ENCODE data around the gene PTBP2.

Gene PTBP2

DNA sequence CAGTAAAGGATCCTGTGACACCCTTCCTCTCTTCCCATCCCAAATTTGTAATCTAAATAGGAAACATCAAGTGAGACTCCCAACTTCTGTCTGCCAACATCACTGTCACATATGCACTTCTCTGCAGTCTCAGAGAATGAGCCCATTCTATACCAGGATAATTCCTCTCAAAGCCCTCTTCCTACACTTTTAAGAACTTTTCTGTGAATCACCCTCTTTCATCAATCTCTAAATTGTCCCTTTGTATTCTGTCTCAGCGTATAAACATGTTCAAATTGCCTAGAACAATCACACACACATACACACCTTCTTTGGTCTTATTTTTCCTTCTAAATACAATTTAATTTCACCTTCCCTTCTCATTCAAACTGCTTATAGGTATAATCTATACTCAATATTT is 111.8 kb downstream of the PTBP2 start:
- no peaks in the 10 kb centered on the region for H3K4me1 Mint-ChIP-seq
- peaks cover 6% of the 10 kb centered on the region for H3K27me3 Mint-ChIP-seq
- ATAC-seq = no peak
- H3K4me3 Mint-ChIP-seq = no peak overlapping the region
- H3K9me3 Mint-ChIP-seq = no peaks in the 10 kb centered on the region
- H3K27ac Mint-ChIP-seq = no peak overlapping the region
- DNase-seq = no peak

GRCh38 chr1:96834986-96835385 is 113.4 kb downstream of the PTBP2 start:
- no peak overlapping the region for H3K27ac Mint-ChIP-seq
- no peaks in the 10 kb centered on the region for H3K9me3 Mint-ChIP-seq
- ATAC-seq (no peak), DNase-seq (no peak)
- no peaks in the 10 kb centered on the region for H3K4me1 Mint-ChIP-seq
- peaks cover 9% of the 10 kb centered on the region for H3K27me3 Mint-ChIP-seq
- H3K4me3 Mint-ChIP-seq = no peak overlapping the region

GRCh38 chr1:96837057-96837780 is 115.6 kb downstream of the PTBP2 start:
- Mint-ChIP-seq H3K4me3 (no peak overlapping the region), H3K4me1 (no peaks in the 10 kb centered on the region), H3K27ac (no peak overlapping the region)

GRCh38 chr1:96837781-96838216 is 116.2 kb downstream of the PTBP2 start:
- Mint-ChIP-seq H3K27me3 (peaks cover 9% of the 10 kb centered on the region), H3K9me3 (no peaks in the 10 kb centered on the region), H3K4me1 (no peaks in the 10 kb centered on the region), H3K4me3 (no peak overlapping the region), H3K27ac (no peak overlapping the region)
- DNase-seq (no peak), ATAC-seq (no peak)

More at GRCh38 chr1:96837057-96837780, 115.6 kb downstream of the PTBP2 start:
- ATAC-seq = no peak
- H3K9me3 Mint-ChIP-seq = no peaks in the 10 kb centered on the region
- DNase-seq = no peak
- H3K27me3 Mint-ChIP-seq = peaks cover 9% of the 10 kb centered on the region

DNA sequence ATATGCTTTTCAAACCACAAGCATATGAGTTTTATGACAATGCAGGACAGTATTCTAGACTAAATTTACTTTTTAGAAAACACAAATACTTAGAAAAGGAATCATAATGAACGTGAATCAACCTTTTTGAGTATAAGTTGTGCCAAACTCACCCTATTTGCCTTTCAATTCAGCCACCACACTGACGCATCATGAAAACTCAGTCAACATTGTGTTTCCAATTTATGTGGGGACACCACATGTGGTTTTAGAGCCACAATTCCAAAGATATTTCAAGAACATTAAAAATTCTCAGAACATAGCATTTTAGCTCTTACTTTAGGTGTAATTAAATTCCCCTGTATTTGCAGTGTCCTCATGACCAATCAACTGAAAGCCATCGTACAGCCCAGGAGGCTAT is 118.8 kb downstream of the PTBP2 start:
- Mint-ChIP-seq H3K4me3 (no peak overlapping the region), H3K27ac (no peak overlapping the region), H3K4me1 (no peaks in the 10 kb centered on the region), H3K27me3 (peaks cover 9% of the 10 kb centered on the region), H3K9me3 (no peaks in the 10 kb centered on the region)
- DNase-seq = no peak
- ATAC-seq = no peak

DNA sequence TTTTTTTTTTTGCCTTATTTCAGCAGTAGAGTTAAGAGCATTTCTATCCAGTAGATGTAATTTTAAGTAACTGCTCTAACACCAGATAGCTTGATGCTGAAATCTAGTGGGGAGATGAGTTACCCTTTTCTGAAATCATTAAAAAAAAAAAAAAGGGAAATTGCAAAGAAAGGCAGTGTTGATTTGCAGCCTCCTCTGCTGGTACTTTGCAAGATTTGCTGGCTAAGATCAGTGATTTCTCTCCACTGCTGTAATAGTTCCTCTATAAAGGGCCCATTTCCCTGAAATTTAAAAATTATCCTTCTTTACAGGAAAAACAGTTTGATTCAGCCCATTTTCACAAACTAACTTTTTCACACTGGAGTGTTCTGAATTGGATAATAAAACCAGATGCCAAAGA is 120.6 kb downstream of the PTBP2 start:
- H3K27me3 Mint-ChIP-seq = peaks cover 9% of the 10 kb centered on the region
- DNase-seq (no peak), ATAC-seq (no peak)
- H3K9me3 Mint-ChIP-seq = no peaks in the 10 kb centered on the region
- no peaks in the 10 kb centered on the region for H3K4me1 Mint-ChIP-seq
- H3K4me3 Mint-ChIP-seq = no peak overlapping the region
- H3K27ac Mint-ChIP-seq = no peak overlapping the region

DNA sequence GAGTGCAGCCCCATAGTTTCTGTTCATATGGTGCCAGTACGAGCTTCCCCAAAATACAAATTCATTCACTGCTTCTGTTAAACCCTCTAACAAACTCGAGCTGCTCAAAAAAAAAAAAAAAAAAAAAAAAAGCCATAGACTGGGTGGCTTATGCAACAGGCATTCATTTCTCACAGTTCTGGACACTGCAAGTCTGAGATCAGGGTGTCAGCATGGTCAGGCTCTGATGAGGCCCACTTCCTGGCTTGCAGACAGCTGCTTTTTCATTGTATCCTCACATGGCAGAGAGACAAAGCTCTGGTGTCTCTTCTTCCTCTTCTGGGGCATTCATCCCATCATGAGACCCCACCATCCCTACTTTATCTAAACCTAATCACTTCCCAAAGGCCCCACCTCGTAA is 121.6 kb downstream of the PTBP2 start:
- no peak overlapping the region for H3K27ac Mint-ChIP-seq
- H3K9me3 Mint-ChIP-seq = no peaks in the 10 kb centered on the region
- DNase-seq (no peak), ATAC-seq (no peak)
- H3K4me1 Mint-ChIP-seq = no peaks in the 10 kb centered on the region
- no peak overlapping the region for H3K4me3 Mint-ChIP-seq
- H3K27me3 Mint-ChIP-seq = peaks cover 5% of the 10 kb centered on the region

DNA sequence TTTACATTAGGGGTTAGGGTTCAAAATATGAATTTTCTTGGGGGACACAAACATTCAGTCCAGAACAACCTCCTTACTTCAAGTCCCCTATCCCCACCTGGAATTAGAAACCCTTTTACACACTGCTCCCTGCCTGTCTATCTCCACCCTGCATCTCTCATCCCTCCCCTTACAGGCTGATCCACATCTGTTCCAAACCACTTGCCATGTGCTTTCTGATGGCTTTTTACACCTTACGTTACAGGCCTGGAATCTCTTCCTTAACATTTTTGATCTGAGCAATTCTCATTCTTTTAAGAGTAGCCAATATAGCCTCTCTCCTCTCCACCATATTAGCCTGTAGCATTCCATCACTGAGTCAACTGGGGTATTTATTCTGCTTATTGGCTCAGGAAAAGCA is 122.0 kb downstream of the PTBP2 start:
- no peak for ATAC-seq
- Mint-ChIP-seq H3K9me3 (no peaks in the 10 kb centered on the region), H3K4me3 (no peak overlapping the region), H3K27ac (no peak overlapping the region), H3K27me3 (peaks cover 1% of the 10 kb centered on the region), H3K4me1 (no peaks in the 10 kb centered on the region)
- DNase-seq = no peak

DNA sequence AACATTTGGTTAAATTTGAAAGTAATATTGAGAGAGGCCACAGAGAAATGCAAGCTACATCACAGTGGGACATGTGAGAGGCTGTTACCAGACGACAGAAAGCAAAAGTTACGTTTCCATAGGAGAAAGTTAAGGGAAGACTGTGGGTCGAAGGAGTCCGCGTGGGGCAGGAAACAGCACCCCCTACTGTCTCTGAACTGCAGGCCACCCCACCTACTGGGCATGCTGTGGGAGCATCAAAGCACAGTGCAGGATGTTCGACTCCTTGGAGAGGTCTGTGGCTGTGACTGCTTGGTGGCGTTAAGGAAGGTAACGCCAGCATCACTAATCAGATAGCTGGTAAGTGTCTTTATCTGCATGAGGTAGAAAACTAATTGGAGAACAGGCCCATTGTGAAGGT is 123.9 kb downstream of the PTBP2 start:
- no peak overlapping the region for H3K4me3 Mint-ChIP-seq
- H3K27ac Mint-ChIP-seq = no peak overlapping the region
- peaks cover 0 to 11% of the 10 kb centered on the region in 2 donors for H3K9me3 Mint-ChIP-seq
- peak; percentile 14 to 33 for DNase-seq
- H3K27me3 Mint-ChIP-seq = no peaks in the 10 kb centered on the region
- no peaks in the 10 kb centered on the region for H3K4me1 Mint-ChIP-seq
- peak; percentile 83 for ATAC-seq

DNA sequence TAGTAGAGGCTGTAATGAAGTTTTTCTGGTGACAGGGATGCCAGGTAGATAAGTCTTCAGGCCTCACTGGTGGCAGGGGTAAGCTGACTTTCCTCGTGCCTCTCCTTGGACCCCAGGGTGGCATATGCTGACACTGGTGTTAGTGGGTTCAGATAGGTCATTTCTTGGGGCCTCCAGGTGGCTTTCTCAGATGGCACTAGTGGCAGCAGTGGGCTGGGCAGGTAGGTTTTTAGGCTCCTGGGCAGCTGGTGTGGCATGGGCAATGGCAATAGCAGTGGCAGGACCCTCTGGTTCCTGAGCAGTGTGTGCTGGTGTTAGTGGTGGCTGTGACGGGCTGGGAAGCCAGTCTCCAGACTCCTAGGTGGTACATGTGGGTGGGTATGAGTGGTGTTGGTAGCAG is 140.3 kb downstream of the PTBP2 start:
- Mint-ChIP-seq H3K4me3 (no peak overlapping the region), H3K27me3 (peaks cover 12% of the 10 kb centered on the region), H3K4me1 (no peaks in the 10 kb centered on the region), H3K27ac (no peak overlapping the region), H3K9me3 (peaks cover 11 to 37% of the 10 kb centered on the region in 2 donors)
- ATAC-seq (no peak), DNase-seq (no peak)

GRCh38 chr1:96863449-96863848 is 141.9 kb downstream of the PTBP2 start:
- H3K4me3 Mint-ChIP-seq = no peak overlapping the region
- H3K27ac Mint-ChIP-seq = no peak overlapping the region
- DNase-seq (no peak), ATAC-seq (no peak)
- no peaks in the 10 kb centered on the region for H3K4me1 Mint-ChIP-seq
- H3K9me3 Mint-ChIP-seq = peaks cover 11 to 29% of the 10 kb centered on the region in 2 donors
- H3K27me3 Mint-ChIP-seq = peaks cover 12% of the 10 kb centered on the region

Measured in stimulated activated naive CD8-positive, alpha-beta T cell treated with anti-CD3 and anti-CD28 coated beads, Interleukin-15, amount 100 ng/mL, for 72 hours (primary cell).